Measurements from ENCODE around the gene RASAL2.

DNA sequence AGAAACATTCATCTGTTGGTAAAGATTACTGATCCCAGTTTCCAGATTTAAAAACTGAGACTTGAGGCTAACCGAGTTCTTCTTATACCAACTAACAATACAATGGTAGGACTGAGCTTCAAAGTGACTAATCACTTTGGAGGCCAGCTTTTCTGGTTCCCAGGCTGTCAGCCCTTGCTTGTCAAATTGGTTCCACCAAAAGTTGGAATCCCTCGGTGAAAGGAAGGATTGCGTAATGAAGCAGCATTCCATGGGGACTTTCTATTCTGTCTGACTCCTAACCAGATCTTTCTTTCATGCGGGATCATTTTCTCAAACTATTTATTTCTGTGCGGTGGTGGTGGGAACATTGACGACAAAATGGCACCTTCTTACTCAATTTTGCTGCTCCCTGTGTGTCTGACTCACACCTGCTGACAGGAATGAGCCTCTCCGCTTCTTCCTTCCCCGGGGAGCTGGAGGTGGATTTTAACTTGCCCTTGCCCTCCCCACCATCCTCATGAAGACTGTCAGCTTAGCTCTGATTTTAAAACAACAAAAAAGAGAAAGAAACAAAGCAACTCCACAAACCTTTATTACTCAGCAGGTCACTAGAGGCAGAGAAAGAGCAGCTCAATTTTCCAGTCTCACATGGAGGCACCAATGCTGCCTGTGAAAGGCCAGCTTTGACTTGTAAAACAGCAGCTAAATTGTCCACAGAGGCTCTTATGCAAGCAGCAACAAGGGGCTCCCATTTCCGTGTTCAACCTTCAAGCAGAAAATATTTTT is 32.9 kb upstream of the RASAL2 start:
- TF ChIP-seq, protein P1, sequence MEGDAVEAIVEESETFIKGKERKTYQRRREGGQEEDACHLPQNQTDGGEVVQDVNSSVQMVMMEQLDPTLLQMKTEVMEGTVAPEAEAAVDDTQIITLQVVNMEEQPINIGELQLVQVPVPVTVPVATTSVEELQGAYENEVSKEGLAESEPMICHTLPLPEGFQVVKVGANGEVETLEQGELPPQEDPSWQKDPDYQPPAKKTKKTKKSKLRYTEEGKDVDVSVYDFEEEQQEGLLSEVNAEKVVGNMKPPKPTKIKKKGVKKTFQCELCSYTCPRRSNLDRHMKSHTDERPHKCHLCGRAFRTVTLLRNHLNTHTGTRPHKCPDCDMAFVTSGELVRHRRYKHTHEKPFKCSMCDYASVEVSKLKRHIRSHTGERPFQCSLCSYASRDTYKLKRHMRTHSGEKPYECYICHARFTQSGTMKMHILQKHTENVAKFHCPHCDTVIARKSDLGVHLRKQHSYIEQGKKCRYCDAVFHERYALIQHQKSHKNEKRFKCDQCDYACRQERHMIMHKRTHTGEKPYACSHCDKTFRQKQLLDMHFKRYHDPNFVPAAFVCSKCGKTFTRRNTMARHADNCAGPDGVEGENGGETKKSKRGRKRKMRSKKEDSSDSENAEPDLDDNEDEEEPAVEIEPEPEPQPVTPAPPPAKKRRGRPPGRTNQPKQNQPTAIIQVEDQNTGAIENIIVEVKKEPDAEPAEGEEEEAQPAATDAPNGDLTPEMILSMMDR (conservative IDR thresholded peaks at IDR 0.05; ENCODE audit: low read length) = no peak
- TF ChIP-seq EZH2phosphoT487 (IDR thresholded peaks at IDR 0.05; ENCODE audit: borderline replicate concordance) = no peak

Measured in Loucy (cell line).